Heart right ventricle (tissue), 16 donors: ENCODE results near the gene DNAH6. TPM values are rescaled to one million over a fixed set of nuclear protein-coding genes. Genes with fewer than 3 reads are reported as not detected.

ENCODE experiments used
- ATAC-seq, 8 donors: fragments of 200-7000 bp; cut with Tn5 transposase; one replicate each; pipeline ENCODE4 v1.9.1; 2020; ENCODE audit warnings: mild to moderate bottlenecking in 8 of 8, moderate library complexity in 8 of 8, moderate number of reproducible peaks in 1 of 8
- DNase-seq, 2 donors: peaks; one replicate each; pipeline ENCODE4 v3.0.0-alpha.2; 2020
- H3K27ac ChIP-seq, 10 donors: fragments of 200-600 bp; sonication (generic) in 2 of 10; one replicate each; pipeline versions ENCODE4 v1.5.0 to v1.8.0; 2020 to 2022; ENCODE audit warnings: mild to moderate bottlenecking in 3 of 10
- H3K27me3 ChIP-seq, 7 donors: fragments of 200-600 bp; one replicate each; pipeline ENCODE4 v1.8.0; 2021 to 2022; ENCODE audit warnings: mild to moderate bottlenecking in 2 of 7
- H3K36me3 ChIP-seq, 9 donors: fragments of 200-600 bp; sonication (generic) in 1 of 9; one replicate each; pipeline versions ENCODE4 v1.5.0 to v1.8.0; 2020 to 2022; ENCODE audit warnings: mild to moderate bottlenecking in 2 of 9
- H3K4me1 ChIP-seq, 9 donors: fragments of 200-600 bp; sonication (generic) in 1 of 9; one replicate each; pipeline versions ENCODE4 v1.5.0 to v1.8.0; 2020 to 2022; ENCODE audit warnings: mild to moderate bottlenecking in 4 of 9
- H3K4me3 ChIP-seq, 10 donors: fragments of 200-600 bp; sonication (generic) in 2 of 10; one replicate each; pipeline versions ENCODE4 v1.5.0 to v1.8.0; 2020 to 2022; ENCODE audit warnings: mild to moderate bottlenecking in 7 of 10, moderate library complexity in 2 of 10
- H3K9me3 ChIP-seq, 11 donors: fragments of 200-600 bp in 10 of 11; sonication (generic) in 2 of 11; one replicate each; pipeline versions ENCODE4 v1.5.0 to v1.8.0; 2013 to 2022; ENCODE audit warnings: mild to moderate bottlenecking in 2 of 11, control low read depth in 1 of 11, moderate library complexity in 1 of 11
- WGBS, 2 donors: extraction: QIAGEN DNeasy Blood & Tissue Kit; methylation state at CpG; one replicate each; pipeline ENCODE4 v1.1.7; 2013; ENCODE audit warnings: inconsistent platforms in 1 of 2; 5-methylcytosine and 5-hydroxymethylcytosine counted together
- intact Hi-C, 10 donors: fragments of 100-400 bp; cut with DNase I; formaldehyde crosslinking; loops; one replicate each; pipeline versions ENCODE4 v1.11.1 to v1.14.2; 2022
- polyA plus RNA-seq, 2 donors: library from polyadenylated mRNA; stranded (reverse); fragments of 200-250 nt; gene quantifications; one replicate each; pipeline ENCODE4 v1.2.3, GENCODE V29; 2013
- total RNA-seq, 10 donors: library from RNA; stranded (reverse); fragmentation: NEBNext Ultra II Directional in 3 of 10; extraction: Animal tissue kit (Norgen Biotek cat#: 25700) in 3 of 10; gene quantifications; one replicate each; pipeline versions ENCODE4 v1.2.1 to v1.2.4, GENCODE V29; 2021 to 2023
- TF ChIP-seq, protein P1 (sequence below), 9 donors: fragments of 200-600 bp; sonication (generic) in 2 of 9; IDR thresholded peaks; one replicate each; pipeline versions ENCODE4 v1.5.0 to v1.8.0; 2021 to 2022; ENCODE audit warnings: antibody characterized with exemption in 9 of 9, mild to moderate bottlenecking in 5 of 9, moderate library complexity in 1 of 9
- donor health status: Arrhythmogenic right ventricular cardiomyopathy.
- donor health status: ischemic (EF 13 %, LVEDD 7.1; RV severe dilation, severe dysfunction).
- donor health status: healthy with polysubstance abuse.
- donor health status: DM: no; HTN: yes; CAD: no.
- donor health status: DM: no; HTN: no; CAD: no.
- donor health status: ischemic (EF 25% LVEDD 6.9; RV normal size, moderate dysfunction).
- donor health status: ischemic (EF 25% LVEDD 5.7; RV mildly dilated, moderate dysfunction).
- donor health status: healthy.
- donor health status: DM: yes; HTN: yes; CAD: no.
- donor health status: Ischemic cardiomyopathy.
- donor health status: ischemic (EF 35%, LVEDD 5.7; RV mildly dilated, moderate dysfunction).
- donor health status: nonischemic (EF 11% LVEDD 7.7; RV severe dilation, severe dysfunction).
- donor health status: DM: yes; HTN: yes; CAD: no.
- donor health status: PGD.
- donor health status: ischemic (EF 29% LVEDD 5.4; RV normal size, mild dysfunction).
- donor health status: nonischemic (EF 23%, LVEDD 6.1; RV moderate dilation, normal function).

The DNAH6 gene
- total and polyA plus RNA-seq, 12 donors, result 0.03 to 0.49 (median 0.23) TPM; not detected in 1

DNA sequence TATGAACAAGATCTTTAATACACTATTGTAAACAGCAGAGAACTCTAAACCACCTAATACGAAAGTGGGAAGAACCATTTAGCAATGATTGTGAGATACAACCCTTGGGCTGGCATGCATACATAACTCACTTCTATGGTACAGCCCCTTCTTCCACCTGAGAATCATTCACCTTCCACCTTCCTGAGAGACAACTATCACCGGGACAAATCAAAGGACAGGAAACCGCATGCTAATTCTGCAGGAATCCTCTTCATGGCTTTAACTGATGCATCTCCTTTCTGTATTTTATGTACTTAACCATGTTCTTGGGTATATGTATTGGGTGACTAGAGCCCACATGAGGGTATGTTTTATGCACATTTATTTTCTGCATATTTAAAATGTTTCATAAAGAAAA is 241.3 kb downstream of the DNAH6 start:
- ATAC-seq (no peak), DNase-seq (no peak)
- Histone ChIP-seq H3K9me3 (peaks cover 0 to 12% (median 2%) of the 10 kb centered on the region in 11 donors), H3K4me3 (no peak overlapping the region), H3K27ac (no peak overlapping the region), H3K4me1 (no peaks in the 10 kb centered on the region), H3K36me3 (no peaks in the 10 kb centered on the region), H3K27me3 (no peaks in the 10 kb centered on the region)
- 71 to 74% methylated on average over 3 of the region's 3 CpGs for WGBS, 2 donors
- intact Hi-C loops, result no loop called here
- TF ChIP-seq, protein P1, sequence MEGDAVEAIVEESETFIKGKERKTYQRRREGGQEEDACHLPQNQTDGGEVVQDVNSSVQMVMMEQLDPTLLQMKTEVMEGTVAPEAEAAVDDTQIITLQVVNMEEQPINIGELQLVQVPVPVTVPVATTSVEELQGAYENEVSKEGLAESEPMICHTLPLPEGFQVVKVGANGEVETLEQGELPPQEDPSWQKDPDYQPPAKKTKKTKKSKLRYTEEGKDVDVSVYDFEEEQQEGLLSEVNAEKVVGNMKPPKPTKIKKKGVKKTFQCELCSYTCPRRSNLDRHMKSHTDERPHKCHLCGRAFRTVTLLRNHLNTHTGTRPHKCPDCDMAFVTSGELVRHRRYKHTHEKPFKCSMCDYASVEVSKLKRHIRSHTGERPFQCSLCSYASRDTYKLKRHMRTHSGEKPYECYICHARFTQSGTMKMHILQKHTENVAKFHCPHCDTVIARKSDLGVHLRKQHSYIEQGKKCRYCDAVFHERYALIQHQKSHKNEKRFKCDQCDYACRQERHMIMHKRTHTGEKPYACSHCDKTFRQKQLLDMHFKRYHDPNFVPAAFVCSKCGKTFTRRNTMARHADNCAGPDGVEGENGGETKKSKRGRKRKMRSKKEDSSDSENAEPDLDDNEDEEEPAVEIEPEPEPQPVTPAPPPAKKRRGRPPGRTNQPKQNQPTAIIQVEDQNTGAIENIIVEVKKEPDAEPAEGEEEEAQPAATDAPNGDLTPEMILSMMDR (IDR thresholded peaks at IDR 0.05), result no peak

DNA sequence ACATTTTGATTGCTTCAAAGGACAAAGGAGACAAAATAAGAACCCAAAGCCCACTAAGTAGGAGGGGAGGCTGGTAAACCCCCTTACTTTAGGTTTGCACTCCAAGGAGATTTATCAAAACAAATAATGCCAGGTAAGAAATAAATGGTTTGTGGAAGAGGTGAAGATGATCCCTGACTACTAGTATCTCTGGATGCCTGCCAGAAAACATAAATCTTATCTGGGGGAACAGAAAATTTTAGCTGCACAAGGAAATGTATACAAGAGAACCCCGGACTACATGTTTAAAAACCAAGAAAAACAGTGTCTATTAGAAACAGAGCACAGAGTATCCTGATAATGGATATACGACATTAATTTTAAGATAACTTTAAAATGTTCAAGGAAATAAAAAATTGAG is 250.5 kb downstream of the DNAH6 start:
- TF ChIP-seq, protein P1 (IDR thresholded peaks at IDR 0.05), result no peak
- Histone ChIP-seq H3K9me3 (peaks cover 0 to 21% (median 16%) of the 10 kb centered on the region in 11 donors), H3K4me3 (no peak overlapping the region), H3K4me1 (no peaks in the 10 kb centered on the region), H3K36me3 (no peaks in the 10 kb centered on the region), H3K27me3 (no peaks in the 10 kb centered on the region), H3K27ac (no peak overlapping the region)
- intact Hi-C loops, result no loop called here
- WGBS, 2 donors, result 63 to 70% methylated on average over 2 of the region's 2 CpGs
- ATAC-seq (no peak), DNase-seq (no peak)

DNA sequence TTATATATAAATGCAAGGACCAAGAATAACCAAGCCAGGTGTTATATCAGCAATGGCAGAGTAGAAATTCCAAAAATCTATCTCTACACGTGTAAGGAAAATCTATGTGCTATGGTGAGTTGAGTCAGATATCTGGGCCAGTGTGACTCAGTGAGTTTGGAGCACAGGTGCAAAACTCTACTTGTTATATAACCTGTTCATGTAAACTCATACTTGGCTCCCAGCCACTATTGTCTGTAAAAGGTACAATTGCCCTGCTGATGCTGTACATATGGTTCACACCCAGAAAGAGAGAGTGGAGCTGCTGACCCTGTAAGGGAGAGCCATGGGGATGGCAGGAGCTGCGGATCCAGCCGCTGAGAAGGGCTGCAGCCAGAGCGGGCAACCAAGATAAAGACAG is 252.5 kb downstream of the DNAH6 start:
- ATAC-seq (no peak), DNase-seq (no peak)
- WGBS, 2 donors, result 86 to 91% methylated on average over 4 of the region's 4 CpGs
- intact Hi-C loops, result no loop called here
- H3K27ac ChIP-seq, result no peak overlapping the region
- TF ChIP-seq, protein P1 (IDR thresholded peaks at IDR 0.05), result no peak
- H3K27me3 ChIP-seq, result no peaks in the 10 kb centered on the region
- no peaks in the 10 kb centered on the region for H3K4me1 ChIP-seq
- no peak overlapping the region for H3K4me3 ChIP-seq
- H3K9me3 ChIP-seq, result peaks cover 0 to 42% (median 23%) of the 10 kb centered on the region in 11 donors
- H3K36me3 ChIP-seq, result no peaks in the 10 kb centered on the region

DNA sequence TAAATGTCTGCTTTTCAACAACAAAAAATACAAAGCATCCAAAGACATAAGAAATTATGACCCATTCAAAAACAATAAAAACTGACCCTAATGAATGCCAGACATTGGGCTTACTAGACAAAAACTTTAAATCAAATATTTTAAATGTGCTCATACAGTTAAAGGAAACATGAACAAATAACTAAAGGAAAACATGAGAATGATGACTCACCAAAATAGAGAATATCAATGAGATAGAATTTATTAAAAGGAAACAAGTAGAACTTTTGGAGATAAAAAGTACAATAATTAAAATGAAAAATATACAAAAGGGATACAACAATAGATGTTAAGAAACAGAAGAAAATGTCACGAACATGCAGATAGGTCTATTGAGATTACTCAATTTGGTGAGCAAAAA is 254.0 kb downstream of the DNAH6 start:
- Histone ChIP-seq H3K4me1 (no peaks in the 10 kb centered on the region), H3K27ac (no peak overlapping the region), H3K9me3 (peaks cover 0 to 56% (median 33%) of the 10 kb centered on the region in 11 donors), H3K4me3 (no peak overlapping the region), H3K27me3 (no peaks in the 10 kb centered on the region), H3K36me3 (no peaks in the 10 kb centered on the region)
- no peak for ATAC-seq
- TF ChIP-seq, protein P1 (IDR thresholded peaks at IDR 0.05), result no peak
- WGBS, 2 donors, result 71 to 87% methylated on average over 1 of the region's 1 CpG
- intact Hi-C loops, result no loop called here
- no peak for DNase-seq
